Naive B cell (primary cell): ENCODE data around the gene SASS6. TPM values are rescaled to one million over a fixed set of nuclear protein-coding genes. Genes with fewer than 3 reads are reported as not detected.

ENCODE experiments used
- ATAC-seq, 2 donors: fragments of 150-1000 bp; cut with Tn5 transposase; 2 replicates each; pipeline ENCODE4 v1.10.0; 2021; ENCODE audit warnings: low read depth in 2 of 2, mild to moderate bottlenecking in 2 of 2, moderate library complexity in 2 of 2
- DNase-seq: peaks from one replicate; pipeline ENCODE4 v3.0.0; 2022
- H3K27ac Mint-ChIP-seq, 6 donors: one replicate each; pipeline ENCODE4 v1.8.0; 2020 to 2022; ENCODE audit warnings: mild to moderate bottlenecking in 6 of 6, mixed read lengths in 6 of 6, moderate library complexity in 5 of 6, inconsistent platforms in 2 of 6
- H3K27me3 Mint-ChIP-seq, 3 donors: one replicate each; pipeline ENCODE4 v1.8.0; 2021 to 2022; ENCODE audit warnings: mixed read lengths in 3 of 3, mild to moderate bottlenecking in 1 of 3
- H3K36me3 Mint-ChIP-seq, 2 donors: one replicate each; pipeline ENCODE4 v1.8.0; 2020 to 2022; ENCODE audit warnings: mixed read lengths in 2 of 2, inconsistent platforms in 1 of 2, mild to moderate bottlenecking in 1 of 2
- H3K4me1 Mint-ChIP-seq, 3 donors: one replicate each; pipeline ENCODE4 v1.8.0; 2020 to 2022; ENCODE audit warnings: mixed read lengths in 3 of 3, inconsistent platforms in 1 of 3, mild to moderate bottlenecking in 1 of 3, moderate library complexity in 1 of 3
- H3K4me3 Mint-ChIP-seq, 8 donors: one replicate each; pipeline ENCODE4 v1.8.0; 2020 to 2022; ENCODE audit warnings: mild to moderate bottlenecking in 8 of 8, mixed read lengths in 8 of 8, moderate library complexity in 8 of 8, inconsistent platforms in 2 of 8
- H3K9me3 Mint-ChIP-seq, 7 donors: one replicate each; pipeline ENCODE4 v1.8.0; 2020 to 2022; ENCODE audit warnings: mixed read lengths in 7 of 7, mild to moderate bottlenecking in 5 of 7, inconsistent platforms in 2 of 7, moderate library complexity in 1 of 7
- polyA plus RNA-seq, 6 donors: library from polyadenylated mRNA; unstranded; fragments of 300-500 nt; fragmentation: Illumina TruSeq; gene quantifications; one replicate each; pipeline ENCODE4 v1.2.3, GENCODE V29; 2021; ENCODE audit warnings: low read depth in 6 of 6

The SASS6 gene
- polyA plus RNA-seq, 6 donors from 2014 or later, result 2.4 to 4.0 (median 3.0) TPM

DNA sequence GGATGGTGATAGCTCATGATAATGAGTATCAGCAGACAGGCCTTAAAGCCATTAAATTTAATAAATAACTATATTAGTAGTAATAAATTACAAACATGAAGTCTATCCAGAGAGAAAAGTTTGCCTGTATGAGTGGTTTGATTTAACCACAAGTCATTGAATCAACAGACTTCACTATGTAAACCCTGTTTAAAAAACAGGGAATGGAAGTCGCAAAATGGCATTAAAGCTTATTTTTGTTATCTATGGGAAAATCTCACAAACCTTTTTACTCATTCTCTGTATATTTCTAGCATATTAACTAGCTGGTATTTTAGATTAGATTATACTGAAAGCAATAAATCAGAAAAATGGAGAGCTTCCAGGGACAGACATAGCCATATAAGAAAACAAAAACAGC lies 45.3 kb downstream of the SASS6 start:
- Mint-ChIP-seq H3K9me3 (no peaks in the 10 kb centered on the region), H3K4me3 (no peak overlapping the region), H3K36me3 (peaks cover 0 to 11% of the 10 kb centered on the region in 2 donors), H3K27ac (peak overlapping the region in 1 of 6 donors; percentile 11), H3K27me3 (no peaks in the 10 kb centered on the region), H3K4me1 (no peaks in the 10 kb centered on the region)
- ATAC-seq (no peak), DNase-seq (no peak)

DNA sequence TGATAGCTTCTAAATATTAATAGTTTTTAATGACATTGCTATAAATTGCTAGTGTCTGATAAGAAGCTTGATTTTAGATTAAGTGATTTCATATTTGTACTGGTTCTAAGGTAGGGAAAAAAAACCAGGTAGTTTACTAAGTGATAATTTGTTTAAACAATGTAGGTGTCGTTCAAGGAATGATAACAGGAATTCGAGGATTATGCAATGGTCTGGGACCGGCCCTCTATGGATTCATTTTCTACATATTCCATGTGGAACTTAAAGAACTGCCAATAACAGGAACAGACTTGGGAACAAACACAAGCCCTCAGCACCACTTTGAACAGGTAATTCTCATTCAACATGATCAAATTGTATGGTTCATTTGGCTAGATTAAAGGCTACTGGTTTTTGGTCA lies 52.4 kb downstream of the SASS6 start:
- Mint-ChIP-seq H3K4me1 (no peaks in the 10 kb centered on the region), H3K9me3 (no peaks in the 10 kb centered on the region), H3K27ac (no peak overlapping the region), H3K4me3 (no peak overlapping the region), H3K27me3 (no peaks in the 10 kb centered on the region), H3K36me3 (peaks cover 0 to 4% of the 10 kb centered on the region in 2 donors)
- DNase-seq, result no peak
- ATAC-seq, result no peak

- Mint-ChIP-seq H3K27ac (peak overlapping the region in 2 of 6 donors; percentile 12 to 49), H3K36me3 (peaks cover 11 to 14% of the 10 kb centered on the region in 2 donors)
Measured at GRCh38 chr1:100077531-100077930, 55.2 kb downstream of the SASS6 start.

DNA sequence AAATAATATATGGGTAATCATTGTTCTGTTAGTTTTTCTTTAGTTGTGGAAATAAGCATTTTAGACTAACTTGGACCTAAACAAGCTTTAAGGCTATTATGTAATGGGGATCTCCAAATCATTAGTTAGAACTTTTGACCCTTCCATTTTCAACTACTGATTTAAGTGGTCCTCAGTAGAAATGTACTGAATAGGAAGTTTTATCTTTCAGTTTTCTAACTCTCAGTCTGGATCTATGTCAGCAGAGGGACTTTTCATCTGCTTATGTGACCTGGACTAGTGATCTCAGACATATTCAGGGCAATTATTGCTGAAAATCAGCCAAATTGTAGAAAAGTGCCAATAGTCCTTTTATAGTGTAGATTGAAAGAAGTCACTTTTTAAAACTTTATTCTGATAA lies 56.0 kb downstream of the SASS6 start:
- H3K27me3 Mint-ChIP-seq, result no peaks in the 10 kb centered on the region
- DNase-seq, result no peak
- no peak overlapping the region for H3K4me3 Mint-ChIP-seq
- H3K27ac Mint-ChIP-seq, result peak overlapping the region in 2 of 6 donors; percentile 20 to 53
- H3K4me1 Mint-ChIP-seq, result peaks cover 0 to 5% (median 4%) of the 10 kb centered on the region in 3 donors
- H3K9me3 Mint-ChIP-seq, result no peaks in the 10 kb centered on the region
- peaks cover 13 to 15% of the 10 kb centered on the region in 2 donors for H3K36me3 Mint-ChIP-seq
- ATAC-seq, result no peak

More at GRCh38 chr1:100077531-100077930, 55.2 kb downstream of the SASS6 start:
- DNase-seq (no peak), ATAC-seq (no peak)
- Mint-ChIP-seq H3K4me1 (peaks cover 0 to 5% (median 4%) of the 10 kb centered on the region in 3 donors), H3K4me3 (no peak overlapping the region), H3K27me3 (no peaks in the 10 kb centered on the region), H3K9me3 (no peaks in the 10 kb centered on the region)

- Mint-ChIP-seq H3K27me3 (no peaks in the 10 kb centered on the region), H3K9me3 (no peaks in the 10 kb centered on the region), H3K27ac (peak overlapping the region in 2 of 6 donors; percentile 17 to 20), H3K4me3 (no peak overlapping the region), H3K36me3 (peaks cover 13 to 15% of the 10 kb centered on the region in 2 donors), H3K4me1 (peaks cover 0 to 5% (median 4%) of the 10 kb centered on the region in 3 donors)
- no peak for ATAC-seq
- no peak for DNase-seq
Measured at GRCh38 chr1:100076319-100076718, 56.4 kb downstream of the SASS6 start.

GRCh38 chr1:100075773-100076172 lies 57.0 kb downstream of the SASS6 start:
- H3K9me3 Mint-ChIP-seq, result no peaks in the 10 kb centered on the region
- H3K4me1 Mint-ChIP-seq, result peaks cover 0 to 5% (median 4%) of the 10 kb centered on the region in 3 donors
- ATAC-seq (no peak), DNase-seq (no peak)
- H3K27me3 Mint-ChIP-seq, result no peaks in the 10 kb centered on the region
- peaks cover 13 to 15% of the 10 kb centered on the region in 2 donors for H3K36me3 Mint-ChIP-seq
- peak overlapping the region in 3 of 6 donors; percentile 15 to 44 (median 39) for H3K27ac Mint-ChIP-seq
- H3K4me3 Mint-ChIP-seq, result no peak overlapping the region

GRCh38 chr1:100074604-100075395 lies 57.9 kb downstream of the SASS6 start:
- H3K9me3 Mint-ChIP-seq, result no peaks in the 10 kb centered on the region
- H3K27ac Mint-ChIP-seq, result peak overlapping the region in 3 of 6 donors; percentile 12 to 54 (median 39)
- no peaks in the 10 kb centered on the region for H3K27me3 Mint-ChIP-seq
- no peak for DNase-seq
- peaks cover 20 to 21% of the 10 kb centered on the region in 2 donors for H3K36me3 Mint-ChIP-seq
- H3K4me3 Mint-ChIP-seq, result no peak overlapping the region
- H3K4me1 Mint-ChIP-seq, result peaks cover 0 to 5% (median 4%) of the 10 kb centered on the region in 3 donors
- ATAC-seq, result no peak

DNA sequence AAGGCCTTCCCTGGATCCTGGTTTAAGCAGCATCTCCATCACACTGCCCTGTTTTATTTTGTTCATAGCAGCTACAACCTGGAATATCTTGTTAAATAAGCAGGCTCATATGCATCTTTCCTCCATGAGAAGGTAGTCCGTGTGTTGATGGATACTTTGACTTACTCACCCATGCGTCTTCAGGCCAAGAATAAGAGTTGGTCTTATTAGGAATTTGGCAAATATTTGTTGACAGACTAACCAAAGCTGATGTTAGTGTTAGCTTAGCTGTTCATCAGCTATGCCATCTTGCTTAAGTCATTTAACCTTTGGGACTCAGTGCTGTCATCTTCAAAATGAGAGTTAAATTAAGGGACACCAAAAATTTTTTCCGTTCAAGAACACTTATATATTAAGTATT lies 59.2 kb downstream of the SASS6 start:
- peak overlapping the region in 2 of 6 donors; percentile 25 to 82 for H3K27ac Mint-ChIP-seq

DNA sequence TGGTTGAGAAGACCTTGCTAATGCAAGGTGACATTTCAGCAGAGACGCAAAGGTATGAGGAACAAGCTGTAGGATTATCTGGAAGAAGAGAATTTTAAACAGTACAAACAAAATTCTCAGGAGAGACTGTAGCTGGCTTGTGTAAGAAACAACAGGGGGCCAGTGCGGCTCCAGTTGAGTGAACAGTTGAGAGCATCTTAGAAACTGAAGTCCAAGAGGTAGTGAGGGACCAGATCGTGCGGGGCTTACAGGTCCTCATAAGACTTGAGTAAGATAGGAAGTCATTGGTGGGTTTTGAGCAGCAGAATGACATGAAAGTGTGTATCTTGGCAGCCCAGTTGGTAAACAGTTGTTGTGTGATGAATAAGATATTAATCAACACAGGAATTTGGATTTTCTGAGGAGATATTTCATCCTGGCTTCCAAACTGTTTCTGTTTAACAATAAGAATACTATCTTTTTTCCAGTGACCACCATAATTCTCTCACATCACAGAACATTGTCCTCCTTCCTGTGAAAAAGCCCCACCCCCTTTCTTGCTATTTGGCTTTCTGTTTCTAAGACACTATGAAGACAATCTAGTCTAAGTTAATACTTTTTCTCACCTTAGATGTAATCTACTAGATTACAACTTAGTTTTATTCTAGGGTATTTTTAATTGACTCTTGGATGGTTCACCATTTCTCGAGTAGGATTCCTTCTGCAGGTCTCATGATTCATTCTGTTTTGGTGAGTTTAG lies 62.4 kb downstream of the SASS6 start:
- peaks cover 9 to 11% (median 11%) of the 10 kb centered on the region in 3 donors for H3K4me1 Mint-ChIP-seq
- DNase-seq, result no peak
- ATAC-seq, result no peak
- H3K4me3 Mint-ChIP-seq, result no peak overlapping the region
- peaks cover 30 to 31% of the 10 kb centered on the region in 2 donors for H3K36me3 Mint-ChIP-seq
- H3K27ac Mint-ChIP-seq, result peak overlapping the region in 4 of 6 donors; percentile 7 to 26 (median 14)
- H3K9me3 Mint-ChIP-seq, result no peaks in the 10 kb centered on the region
- H3K27me3 Mint-ChIP-seq, result no peaks in the 10 kb centered on the region

More for the DNA sequence above, 59.2 kb downstream of the SASS6 start:
- peaks cover 24 to 28% of the 10 kb centered on the region in 2 donors for H3K36me3 Mint-ChIP-seq
- no peak for ATAC-seq
- no peak overlapping the region for H3K4me3 Mint-ChIP-seq
- DNase-seq, result no peak
- no peaks in the 10 kb centered on the region for H3K9me3 Mint-ChIP-seq
- H3K27me3 Mint-ChIP-seq, result no peaks in the 10 kb centered on the region
- H3K4me1 Mint-ChIP-seq, result peaks cover 0 to 5% (median 4%) of the 10 kb centered on the region in 3 donors

GRCh38 chr1:100065969-100066227 lies 66.8 kb downstream of the SASS6 start:
- ATAC-seq (no peak), DNase-seq (no peak)
- peak overlapping the region in 1 of 8 donors; percentile 49 for H3K4me3 Mint-ChIP-seq
- no peaks in the 10 kb centered on the region for H3K27me3 Mint-ChIP-seq
- H3K27ac Mint-ChIP-seq, result peak overlapping the region in 4 of 6 donors; percentile 24 to 91 (median 74)
- H3K9me3 Mint-ChIP-seq, result no peaks in the 10 kb centered on the region
- peaks cover 17 to 23% (median 20%) of the 10 kb centered on the region in 3 donors for H3K4me1 Mint-ChIP-seq
- H3K36me3 Mint-ChIP-seq, result peaks cover 20 to 27% of the 10 kb centered on the region in 2 donors

GRCh38 chr1:100065183-100065968 lies 67.4 kb downstream of the SASS6 start:
- peaks cover 25% of the 10 kb centered on the region in 2 donors for H3K36me3 Mint-ChIP-seq

DNA sequence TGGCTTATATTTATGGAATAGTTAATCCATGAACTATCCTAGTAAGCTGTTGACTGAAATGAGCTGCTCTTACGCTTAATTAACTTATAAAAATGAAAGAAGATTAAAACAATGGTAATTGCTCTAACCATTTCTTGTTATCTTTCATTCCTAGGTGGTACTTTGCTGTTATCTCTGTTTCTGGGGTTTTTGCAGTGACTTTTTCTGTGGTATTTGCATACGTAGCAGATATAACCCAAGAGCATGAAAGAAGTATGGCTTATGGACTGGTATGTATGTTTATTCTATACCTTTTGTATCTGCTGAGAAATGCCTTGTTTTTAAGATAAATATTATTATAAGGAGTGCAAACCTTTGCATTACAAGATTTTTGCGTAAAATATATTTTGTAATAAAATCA lies 71.0 kb downstream of the SASS6 start:
- Mint-ChIP-seq H3K27me3 (no peaks in the 10 kb centered on the region), H3K27ac (peak overlapping the region in 1 of 6 donors; percentile 58), H3K36me3 (peaks cover 9 to 17% of the 10 kb centered on the region in 2 donors), H3K9me3 (no peaks in the 10 kb centered on the region), H3K4me1 (peaks cover 22 to 27% (median 22%) of the 10 kb centered on the region in 3 donors), H3K4me3 (no peak overlapping the region)
- ATAC-seq (no peak), DNase-seq (no peak)

More at GRCh38 chr1:100065183-100065968, 67.4 kb downstream of the SASS6 start:
- DNase-seq, result no peak
- H3K27me3 Mint-ChIP-seq, result no peaks in the 10 kb centered on the region
- H3K27ac Mint-ChIP-seq, result peak overlapping the region in 4 of 6 donors; percentile 24 to 91 (median 74)
- ATAC-seq, result no peak
- no peaks in the 10 kb centered on the region for H3K9me3 Mint-ChIP-seq
- peaks cover 17 to 23% (median 20%) of the 10 kb centered on the region in 3 donors for H3K4me1 Mint-ChIP-seq
- H3K4me3 Mint-ChIP-seq, result peak overlapping the region in 4 of 8 donors; percentile 16 to 54 (median 48)

DNA sequence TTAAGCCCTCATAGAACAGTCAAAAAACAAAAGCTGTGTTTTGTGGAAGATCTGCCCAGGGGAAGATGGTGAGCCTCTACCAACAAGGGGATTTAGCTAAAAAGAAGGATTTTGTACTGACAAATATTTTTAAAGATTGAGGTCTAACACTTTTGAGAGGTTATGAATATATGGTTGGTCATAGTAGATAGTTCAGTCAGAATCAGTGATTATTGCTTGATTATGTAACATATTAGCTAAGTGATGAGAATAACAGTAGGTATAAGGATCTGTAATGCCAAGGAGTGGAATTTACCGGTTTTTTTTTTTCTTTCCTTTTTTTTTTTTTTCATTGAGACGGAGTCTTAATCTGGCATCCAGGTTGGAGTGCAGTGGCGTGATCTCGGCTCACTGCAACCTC lies 79.0 kb downstream of the SASS6 start:
- no peaks in the 10 kb centered on the region for H3K27me3 Mint-ChIP-seq
- H3K4me3 Mint-ChIP-seq, result no peak overlapping the region
- H3K27ac Mint-ChIP-seq, result peak overlapping the region in 3 of 6 donors; percentile 8 to 71 (median 30)
- peaks cover 23 to 35% (median 27%) of the 10 kb centered on the region in 3 donors for H3K4me1 Mint-ChIP-seq
- no peak for ATAC-seq
- DNase-seq, result no peak
- H3K9me3 Mint-ChIP-seq, result no peaks in the 10 kb centered on the region
- peaks cover 0 to 6% of the 10 kb centered on the region in 2 donors for H3K36me3 Mint-ChIP-seq
